Activated CD4-positive, CD25-positive, alpha-beta regulatory T cell treated with anti-CD3 and anti-CD28 coated beads, Interleukin-2, amount 50 U/mL, for 16 hours (primary cell): ENCODE data around the gene TIMM44.
"Not testable (repeated sequence)": the region's sequence is repeated elsewhere in the genome, so short reads cannot be mapped to it uniquely, and the experiment has no call there.

Source experiments
- DNase-seq: peaks from one replicate; pipeline ENCODE4 v3.0.0-alpha.2; 2020; ENCODE audit warnings: low read depth, low spot score

The TIMM44 gene

GRCh38 chr19:7947939-7948338 is 4.5 kb upstream of the TIMM44 start:
- DNase-seq, result no peak

DNA sequence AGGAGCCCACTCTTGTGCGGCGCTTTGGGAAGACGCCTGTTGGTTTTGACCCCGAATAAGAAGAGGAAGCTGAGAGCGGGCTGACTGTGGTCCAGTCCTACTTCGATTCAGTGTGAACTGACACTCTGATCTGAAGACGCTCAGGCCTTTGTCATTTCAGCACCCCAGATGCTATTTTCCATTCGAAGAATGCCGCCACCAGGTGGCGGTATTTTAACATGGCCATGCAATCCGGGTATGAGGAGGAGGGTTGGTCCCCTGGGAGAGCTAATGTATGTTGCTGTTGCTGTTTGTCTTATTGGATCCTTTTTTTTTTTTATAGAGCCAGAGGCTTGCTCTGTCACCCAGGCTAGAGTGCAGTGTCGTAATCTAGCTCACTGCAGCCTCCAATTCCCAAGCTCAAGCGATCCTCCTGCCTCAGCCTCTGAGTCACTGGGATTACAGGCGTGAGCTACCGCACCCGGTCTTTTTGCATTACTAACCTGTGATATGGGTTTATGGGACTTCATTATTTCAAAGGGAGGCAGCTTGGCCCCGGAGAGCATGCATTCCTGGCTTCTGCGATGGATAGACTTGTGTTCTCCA is 803 bp upstream of the TIMM44 start:
- DNase-seq, result peak; percentile 78

GRCh38 chr19:7942981-7943443 is 454 bp downstream of the TIMM44 start:
- DNase-seq, result no peak

GRCh38 chr19:7941895-7942596 is 1.4 kb downstream of the TIMM44 start:
- DNase-seq, result no peak

DNA sequence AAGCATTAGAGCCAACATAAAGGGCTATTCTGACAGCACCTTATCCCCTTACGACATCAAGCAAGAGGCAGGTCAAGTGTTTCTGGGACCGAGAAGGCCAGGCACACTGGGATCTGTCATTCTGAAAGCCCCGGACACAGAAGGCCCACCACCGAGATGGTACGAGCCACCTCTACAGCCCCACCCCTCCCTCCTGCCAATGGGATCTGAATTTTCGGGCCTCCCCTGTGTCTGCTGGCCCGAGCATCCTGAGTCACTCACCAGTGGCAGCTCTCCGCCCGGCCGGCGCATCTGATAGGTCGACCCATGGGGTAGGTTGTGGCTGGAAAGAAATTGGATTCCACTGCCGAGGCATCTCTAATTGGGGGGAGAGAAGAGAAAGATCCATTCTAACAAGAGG is 2.6 kb downstream of the TIMM44 start:
- DNase-seq, result no peak

- DNase-seq, result no peak
Observed at GRCh38 chr19:7934766-7935165, 8.7 kb downstream of the TIMM44 start.

DNA sequence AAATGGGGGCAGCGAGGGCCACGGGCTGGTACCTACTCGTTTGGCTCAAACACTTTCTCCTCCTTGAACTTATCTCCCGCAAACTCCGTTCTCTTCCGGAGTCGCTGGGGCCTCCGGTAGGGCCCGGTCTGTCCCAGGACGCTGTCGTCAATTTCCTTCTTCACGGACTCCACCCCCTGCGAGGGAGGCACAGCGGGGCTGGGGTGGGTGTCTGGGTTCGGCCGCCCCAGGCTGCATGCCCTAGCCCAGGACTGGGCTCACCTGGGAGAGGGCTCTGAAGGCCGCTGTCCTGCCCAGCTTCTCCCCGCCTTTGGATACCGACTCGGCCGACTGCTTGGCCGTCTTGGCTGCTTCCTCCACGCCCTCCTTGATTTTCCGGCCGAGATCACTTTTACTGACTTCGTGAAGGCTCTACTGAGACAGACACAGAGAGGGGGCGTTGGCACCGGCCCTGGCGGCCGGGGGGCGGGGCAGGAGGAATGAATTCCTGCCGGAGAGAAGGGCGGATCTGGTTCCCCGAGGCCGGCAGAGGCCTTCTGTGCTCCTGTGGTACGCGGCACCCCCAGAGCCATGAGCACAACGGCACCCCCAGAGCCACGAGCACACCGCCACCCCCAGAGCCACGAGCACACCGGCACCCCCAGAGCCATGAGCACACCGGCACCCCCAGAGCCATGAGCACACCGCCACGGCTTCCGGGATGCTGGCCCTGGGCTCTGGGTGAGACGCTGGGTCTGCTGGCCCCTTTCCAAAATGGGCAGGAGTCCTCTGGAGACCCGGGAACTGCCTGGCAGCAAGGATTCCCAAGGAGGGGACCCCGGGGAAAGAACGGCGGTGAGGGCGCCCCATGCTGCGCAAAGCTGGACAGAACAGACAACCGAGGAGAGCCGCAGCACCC is 9.4 kb downstream of the TIMM44 start:
- DNase-seq, result no peak

- no peak for DNase-seq
Observed at GRCh38 chr19:7933411-7933810, 10.1 kb downstream of the TIMM44 start.

DNA sequence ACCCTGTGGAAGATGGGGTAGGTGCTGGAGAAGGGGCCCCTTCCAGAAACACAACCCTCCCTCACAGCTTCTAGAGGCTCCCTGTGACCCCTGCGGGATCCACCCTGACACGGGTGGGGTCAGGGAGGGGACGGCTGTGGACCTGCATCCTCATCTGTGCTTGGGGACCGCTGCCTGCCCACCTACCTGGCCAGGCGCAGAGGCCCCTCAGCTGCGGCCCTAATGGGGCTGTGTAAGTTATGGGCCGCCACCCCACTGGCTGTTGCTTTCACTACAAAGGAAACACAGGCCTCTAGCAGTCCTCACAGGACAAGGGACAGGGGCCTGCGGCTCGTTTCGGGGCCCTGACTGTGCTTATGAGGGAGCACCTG is 10.6 kb downstream of the TIMM44 start:
- DNase-seq, result no peak

GRCh38 chr19:7932276-7932929 is 11.1 kb downstream of the TIMM44 start:
- no peak for DNase-seq

GRCh38 chr19:7931221-7932061 is 12.0 kb downstream of the TIMM44 start:
- DNase-seq, result no peak

DNA sequence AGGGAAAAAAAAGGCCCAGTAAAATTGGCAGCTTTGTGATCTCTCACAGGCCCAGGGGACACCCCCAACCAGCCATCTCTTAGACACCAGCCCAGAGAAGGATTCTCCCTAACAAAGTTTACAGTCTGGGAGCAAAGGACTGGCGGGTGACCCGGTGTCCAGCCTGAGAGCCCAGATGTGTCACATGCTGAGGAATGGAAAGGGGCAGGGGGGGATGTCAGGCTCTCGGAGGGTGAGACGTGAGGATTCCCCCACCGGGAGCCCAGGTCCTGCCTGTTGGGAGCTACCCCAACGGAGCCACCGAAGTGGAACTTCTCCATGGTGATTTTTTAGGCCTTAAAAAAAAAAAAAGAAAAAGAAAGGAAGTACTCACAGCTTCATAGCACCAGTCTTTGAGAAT is 12.7 kb downstream of the TIMM44 start:
- DNase-seq, result no peak

DNA sequence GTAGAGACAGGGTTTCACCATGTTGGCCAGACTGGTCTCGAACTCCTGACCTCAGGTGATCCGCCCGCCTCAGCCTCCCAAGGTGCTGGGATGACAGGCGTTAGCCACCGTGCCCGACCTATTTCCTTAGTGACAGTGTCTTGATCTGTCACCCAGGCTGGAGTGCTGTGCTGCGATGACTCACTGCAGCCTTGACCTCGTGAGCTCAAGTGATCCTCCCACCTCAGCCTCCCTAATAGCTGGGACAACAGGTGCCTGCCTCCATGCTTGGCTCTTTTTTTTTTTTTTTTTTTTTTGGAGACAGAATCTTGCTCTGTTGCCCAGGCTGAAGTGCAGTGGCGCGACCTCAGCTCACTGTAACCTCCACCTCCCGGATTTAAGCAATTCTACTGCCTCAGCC is 13.4 kb downstream of the TIMM44 start:
- DNase-seq, result not testable (repeated sequence)

DNA sequence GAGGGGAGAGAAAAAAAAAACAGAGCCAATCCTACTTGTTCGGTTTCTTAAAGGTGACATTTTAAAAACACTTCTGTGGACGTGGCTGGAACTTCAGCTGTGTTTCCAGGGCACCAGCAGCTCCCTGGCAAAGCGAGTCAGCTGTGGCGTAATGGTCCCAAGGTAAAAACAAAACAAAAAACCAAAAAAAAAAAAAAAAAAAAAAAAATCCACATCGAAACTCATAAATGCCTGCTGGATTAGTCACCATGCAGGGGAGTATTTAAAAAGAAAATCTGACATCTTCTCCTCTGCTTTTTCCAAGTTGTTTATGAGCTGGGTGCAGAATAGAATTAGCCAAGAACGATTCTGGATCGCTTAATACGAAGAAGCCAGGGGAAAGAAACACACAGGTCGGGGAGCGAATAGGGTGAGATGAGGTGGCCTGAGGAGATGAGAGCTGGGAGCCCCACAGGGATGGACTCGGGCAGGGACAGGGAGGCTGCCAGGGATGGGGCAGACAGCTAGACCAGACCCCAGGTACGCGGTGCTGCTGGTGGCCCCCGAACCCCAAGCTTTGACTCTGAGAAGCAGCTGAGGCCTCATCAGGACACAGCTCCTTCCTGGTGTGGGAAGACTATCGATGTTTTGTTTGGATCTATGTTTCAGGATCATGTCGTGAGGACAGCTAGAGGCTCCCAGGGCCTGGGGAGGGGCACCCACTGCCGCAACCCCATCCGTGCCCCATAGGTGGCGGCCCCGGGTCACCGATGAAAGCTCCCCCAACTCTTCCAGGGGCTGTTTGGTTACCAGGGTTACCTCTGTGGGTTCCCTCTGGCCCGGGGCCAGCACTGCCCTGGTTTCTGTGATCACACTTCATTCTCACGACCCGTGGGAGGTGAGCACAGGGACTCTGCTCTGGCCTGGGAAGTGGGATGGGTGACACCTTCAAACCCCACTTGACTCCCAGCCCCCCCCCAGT is 14.4 kb downstream of the TIMM44 start:
- DNase-seq, result no peak

- no peak for DNase-seq
Observed at GRCh38 chr19:7928334-7928706, 15.1 kb downstream of the TIMM44 start.

GRCh38 chr19:7927605-7928333 is 15.7 kb downstream of the TIMM44 start:
- no peak for DNase-seq

DNA sequence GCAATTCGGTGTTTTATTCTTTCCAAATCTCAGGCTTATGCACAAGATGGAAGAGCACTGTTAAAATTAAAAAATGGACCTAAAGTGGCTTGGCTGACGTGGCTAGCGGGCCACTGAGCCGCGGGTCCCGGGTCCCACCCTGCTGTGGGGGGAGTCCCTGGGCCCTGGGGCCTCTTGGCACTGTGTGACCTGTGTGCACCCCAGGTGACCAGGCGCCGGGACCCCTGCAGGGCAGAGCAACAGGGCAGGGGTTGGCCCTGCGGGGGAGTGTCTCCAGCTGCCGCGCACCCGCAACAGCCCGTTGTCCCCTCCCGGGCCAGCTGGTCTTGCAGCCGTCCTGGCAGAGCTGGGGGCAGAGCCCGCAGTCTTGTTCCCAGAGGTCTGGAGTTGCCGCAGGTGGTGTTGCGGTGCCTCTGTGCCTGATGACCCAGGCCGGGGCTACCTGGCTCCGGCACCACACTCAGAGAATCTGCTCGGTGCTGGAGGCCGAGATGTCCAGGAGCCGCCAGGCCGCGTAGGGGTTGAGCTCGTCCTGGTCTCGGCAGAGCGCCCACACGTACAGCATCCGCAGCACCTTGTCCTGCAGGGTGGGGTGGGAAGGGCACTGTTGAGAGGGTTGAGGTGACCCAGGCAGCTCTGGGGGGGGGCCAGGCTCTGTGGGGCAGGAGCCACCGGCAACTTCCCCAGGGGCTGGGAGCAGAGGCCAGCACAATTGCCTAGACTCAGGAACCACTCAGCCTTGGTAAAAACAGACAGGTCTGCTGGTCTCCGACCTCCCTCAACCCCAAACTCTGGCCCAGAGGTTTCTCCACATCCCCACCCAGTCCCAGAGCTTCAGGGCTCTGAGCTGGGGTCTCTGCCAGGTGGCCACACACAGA is 16.5 kb downstream of the TIMM44 start:
- no peak for DNase-seq

GRCh38 chr19:7926021-7926726 is 17.3 kb downstream of the TIMM44 start, which contains the start of gene CTXN1:
Gene CTXN1 (minus strand): TSS chr19:7926135. CDS start chr19:7925538, 597 bp downstream.
- DNase-seq, result peak; percentile 53
